A549 (cell line): ENCODE results near the gene CPA1.

Experiments used
- CEBPB ChIP-seq, 2 experiments: fragments of >200 bp in 1 of 2; sonication (Bioruptor Twin) in 1 of 2; formaldehyde crosslinking in 1 of 2; IDR thresholded peaks; 2 replicates each; pipeline ENCODE4 v1.6.1; 2012 to 2016
- CHD2 ChIP-seq: fragments of 150-350 bp; IDR thresholded peaks from 2 replicates; pipeline ENCODE4 v1.6.1; 2014; ENCODE audit warnings: low read length; ENCODE audit not compliant: partially characterized antibody
- JUNB ChIP-seq: fragments of >200 bp; sonication (Bioruptor Twin); formaldehyde crosslinking; IDR thresholded peaks from 2 replicates; pipeline ENCODE4 v1.6.1; 2016
- MAZ ChIP-seq: fragments of 150-350 bp; IDR thresholded peaks from 2 replicates; pipeline ENCODE4 v1.6.1; 2014; ENCODE audit warnings: antibody characterized with exemption, low read depth, low read length, borderline replicate concordance
- POLR2AphosphoS2 ChIP-seq: conservative IDR thresholded peaks from 2 replicates; pipeline ENCODE4 v1.6.1; 2012; ENCODE audit warnings: low read length, improper control_type of control experiment, inconsistent platforms
- RFX5 ChIP-seq: fragments of 450-650 bp; IDR thresholded peaks from 2 replicates; pipeline ENCODE4 v1.7.1; 2014; ENCODE audit warnings: antibody characterized with exemption, mild to moderate bottlenecking, moderate library complexity
- SMC3 ChIP-seq: fragments of >200 bp; sonication (Bioruptor Twin); formaldehyde crosslinking; IDR thresholded peaks from 3 replicates; pipeline ENCODE4 v1.6.1; 2018; ENCODE audit warnings: inconsistent platforms
- TF ChIP-seq, protein P1 (sequence below): fragments of >200 bp; sonication (Bioruptor Twin); formaldehyde crosslinking; IDR thresholded peaks from 3 replicates; pipeline ENCODE4 v1.5.1; 2016

DNA sequence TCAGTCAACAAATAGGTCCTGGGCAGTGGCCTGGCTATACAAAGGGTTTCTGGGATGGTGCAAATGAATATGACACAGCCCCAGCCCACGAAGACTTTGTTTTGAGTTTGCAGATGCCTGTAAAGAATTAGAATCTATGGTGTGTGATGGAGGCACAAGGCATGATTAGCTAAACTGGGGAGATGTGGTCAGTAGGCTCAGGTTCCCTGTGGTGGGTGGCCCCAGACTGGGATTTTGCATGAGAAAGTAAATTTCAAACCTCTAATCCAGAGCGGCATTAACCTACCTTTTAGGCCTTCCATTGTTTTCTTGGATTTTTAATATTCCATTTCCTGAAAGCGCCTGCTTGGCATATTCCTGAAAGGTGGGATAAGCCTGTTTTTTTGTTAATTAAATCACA is 42.1 kb upstream of the CPA1 start:
- TF ChIP-seq, protein P1, sequence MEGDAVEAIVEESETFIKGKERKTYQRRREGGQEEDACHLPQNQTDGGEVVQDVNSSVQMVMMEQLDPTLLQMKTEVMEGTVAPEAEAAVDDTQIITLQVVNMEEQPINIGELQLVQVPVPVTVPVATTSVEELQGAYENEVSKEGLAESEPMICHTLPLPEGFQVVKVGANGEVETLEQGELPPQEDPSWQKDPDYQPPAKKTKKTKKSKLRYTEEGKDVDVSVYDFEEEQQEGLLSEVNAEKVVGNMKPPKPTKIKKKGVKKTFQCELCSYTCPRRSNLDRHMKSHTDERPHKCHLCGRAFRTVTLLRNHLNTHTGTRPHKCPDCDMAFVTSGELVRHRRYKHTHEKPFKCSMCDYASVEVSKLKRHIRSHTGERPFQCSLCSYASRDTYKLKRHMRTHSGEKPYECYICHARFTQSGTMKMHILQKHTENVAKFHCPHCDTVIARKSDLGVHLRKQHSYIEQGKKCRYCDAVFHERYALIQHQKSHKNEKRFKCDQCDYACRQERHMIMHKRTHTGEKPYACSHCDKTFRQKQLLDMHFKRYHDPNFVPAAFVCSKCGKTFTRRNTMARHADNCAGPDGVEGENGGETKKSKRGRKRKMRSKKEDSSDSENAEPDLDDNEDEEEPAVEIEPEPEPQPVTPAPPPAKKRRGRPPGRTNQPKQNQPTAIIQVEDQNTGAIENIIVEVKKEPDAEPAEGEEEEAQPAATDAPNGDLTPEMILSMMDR = no peak
- TF ChIP-seq MAZ (no peak), JUNB (no peak), CHD2 (no peak), SMC3 (no peak), POLR2AphosphoS2 (no peak), CEBPB (IDR thresholded peaks at IDR 0.05) (no peak), RFX5 (no peak)
